Epithelial cell of esophagus (primary cell): ENCODE data around the gene PARD3.

ENCODE experiments used
- DNase-seq: peaks from one replicate; pipeline ENCODE4 v3.0.0; 2010; ENCODE audit warnings: low read depth
- H3K4me3 ChIP-seq: 2 replicates; pipeline ENCODE4 v1.5.1; 2011; ENCODE audit warnings: mild to moderate bottlenecking, low read length, control low read depth
- TF ChIP-seq, protein P1 (sequence below): IDR thresholded peaks from 2 replicates; pipeline ENCODE4 v1.5.1; 2011; ENCODE audit warnings: low read depth, mild to moderate bottlenecking, low read length, control low read depth, inconsistent platforms; ENCODE audit not compliant: insufficient read depth; ENCODE audit errors: missing control alignments

PARD3 gene

GRCh38 chr10:34237898-34238455, 577.1 kb downstream of the PARD3 start:
- TF ChIP-seq, protein P1, sequence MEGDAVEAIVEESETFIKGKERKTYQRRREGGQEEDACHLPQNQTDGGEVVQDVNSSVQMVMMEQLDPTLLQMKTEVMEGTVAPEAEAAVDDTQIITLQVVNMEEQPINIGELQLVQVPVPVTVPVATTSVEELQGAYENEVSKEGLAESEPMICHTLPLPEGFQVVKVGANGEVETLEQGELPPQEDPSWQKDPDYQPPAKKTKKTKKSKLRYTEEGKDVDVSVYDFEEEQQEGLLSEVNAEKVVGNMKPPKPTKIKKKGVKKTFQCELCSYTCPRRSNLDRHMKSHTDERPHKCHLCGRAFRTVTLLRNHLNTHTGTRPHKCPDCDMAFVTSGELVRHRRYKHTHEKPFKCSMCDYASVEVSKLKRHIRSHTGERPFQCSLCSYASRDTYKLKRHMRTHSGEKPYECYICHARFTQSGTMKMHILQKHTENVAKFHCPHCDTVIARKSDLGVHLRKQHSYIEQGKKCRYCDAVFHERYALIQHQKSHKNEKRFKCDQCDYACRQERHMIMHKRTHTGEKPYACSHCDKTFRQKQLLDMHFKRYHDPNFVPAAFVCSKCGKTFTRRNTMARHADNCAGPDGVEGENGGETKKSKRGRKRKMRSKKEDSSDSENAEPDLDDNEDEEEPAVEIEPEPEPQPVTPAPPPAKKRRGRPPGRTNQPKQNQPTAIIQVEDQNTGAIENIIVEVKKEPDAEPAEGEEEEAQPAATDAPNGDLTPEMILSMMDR: no peak
- H3K4me3 ChIP-seq: no peak overlapping the region
- no peak for DNase-seq

- no peak for DNase-seq
- H3K4me3 ChIP-seq: no peak overlapping the region
- TF ChIP-seq, protein P1: no peak
Measured at GRCh38 chr10:34236931-34237330, 578.2 kb downstream of the PARD3 start.

DNA sequence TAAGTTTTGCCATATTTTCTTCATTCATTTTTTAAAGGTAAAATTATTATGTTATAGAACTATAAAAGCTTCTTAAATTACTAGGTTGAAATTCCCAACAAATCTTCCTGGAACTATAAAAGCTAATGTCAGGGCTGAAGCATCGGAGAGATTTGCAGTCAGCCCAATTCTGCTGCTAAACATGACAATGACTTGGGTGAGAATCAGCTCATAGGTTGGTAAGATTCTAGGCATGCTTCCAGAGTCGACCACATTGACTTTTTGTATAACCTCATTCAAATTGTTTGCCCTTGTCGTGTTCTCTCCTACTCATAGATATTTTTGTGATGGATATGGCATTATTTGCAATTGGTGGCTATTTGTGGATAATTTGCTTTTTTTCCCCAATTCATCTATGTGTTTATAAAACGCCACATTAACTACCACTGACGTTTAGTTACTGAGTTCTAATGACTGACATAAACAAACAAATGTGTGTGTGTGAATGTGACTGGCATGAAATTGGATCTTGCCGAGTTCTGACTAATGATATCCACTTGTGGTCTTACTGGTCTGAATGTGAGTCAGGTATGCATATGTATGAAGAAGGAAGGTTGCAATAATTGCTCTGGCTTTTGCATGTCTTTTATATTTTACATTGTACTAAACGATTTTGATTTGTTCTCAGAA, 579.8 kb downstream of the PARD3 start:
- no peak overlapping the region for H3K4me3 ChIP-seq
- DNase-seq: peak; percentile 93
- TF ChIP-seq, protein P1: no peak

DNA sequence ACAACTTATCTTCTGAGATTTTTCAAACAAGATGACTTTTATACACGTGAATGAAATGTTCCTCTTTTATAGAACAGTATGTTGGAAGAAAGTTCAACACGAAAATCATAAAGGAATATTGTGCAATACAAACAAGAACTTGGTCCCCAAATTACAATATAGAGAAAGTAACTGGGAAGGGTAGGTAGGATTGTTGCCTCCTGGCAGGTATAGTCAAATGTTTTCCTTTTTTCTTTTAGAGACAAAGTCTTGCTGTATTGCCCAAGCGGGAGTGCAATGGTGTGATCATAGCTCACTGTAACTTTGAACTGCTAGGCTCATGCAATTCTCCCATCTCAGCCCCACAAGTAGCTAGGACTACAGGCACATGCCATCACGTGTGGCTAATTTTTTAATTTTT, 582.6 kb downstream of the PARD3 start:
- TF ChIP-seq, protein P1: no peak

DNA sequence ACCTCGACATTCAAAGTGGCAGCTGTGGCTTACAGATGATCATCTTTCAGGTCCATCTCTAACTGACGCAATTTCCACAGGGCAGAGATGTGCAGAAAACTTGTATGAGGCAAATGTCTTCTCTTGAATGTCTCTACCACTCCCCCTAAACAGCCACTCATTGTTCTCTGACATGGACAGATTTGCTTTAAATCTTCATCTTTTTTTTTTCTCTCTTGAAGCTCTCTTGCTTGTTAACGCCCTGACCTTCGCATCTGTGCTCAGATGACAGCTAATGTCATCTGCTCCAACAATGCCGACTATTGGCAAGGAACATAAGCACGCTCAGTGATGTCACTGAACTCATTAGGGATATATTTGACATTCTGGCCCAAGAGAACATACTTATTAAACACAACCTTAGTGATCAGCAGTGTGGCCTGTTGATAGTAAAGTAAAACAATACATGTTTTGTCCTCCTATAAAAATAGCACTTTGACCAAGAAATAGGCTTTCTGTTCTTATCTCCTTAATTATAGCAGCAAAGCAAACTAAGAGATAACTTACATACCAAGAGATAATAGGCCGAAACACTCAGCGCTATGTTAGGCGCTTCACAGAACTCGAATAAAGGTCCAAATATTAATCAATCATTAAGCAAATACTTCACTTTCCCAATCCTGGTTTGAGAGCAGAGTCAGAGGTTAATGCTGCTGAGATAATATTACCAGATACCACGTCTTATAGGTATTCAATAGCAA, 583.5 kb downstream of the PARD3 start:
- DNase-seq: no peak
- TF ChIP-seq, protein P1: no peak
- H3K4me3 ChIP-seq: no peak overlapping the region

More for the DNA sequence above, 582.6 kb downstream of the PARD3 start:
- no peak overlapping the region for H3K4me3 ChIP-seq
- DNase-seq: no peak

GRCh38 chr10:34229917-34230316, 585.2 kb downstream of the PARD3 start:
- TF ChIP-seq, protein P1: no peak
- DNase-seq: no peak
- H3K4me3 ChIP-seq: no peak overlapping the region

- TF ChIP-seq, protein P1: no peak
- no peak overlapping the region for H3K4me3 ChIP-seq
- DNase-seq: no peak
Measured at GRCh38 chr10:34228066-34228465, 587.0 kb downstream of the PARD3 start.
